Endodermal cell (in vitro differentiated cells): ENCODE measurements around the gene MOB1B. TPM values are rescaled to one million over a fixed set of nuclear protein-coding genes. Genes with fewer than 3 reads are reported as not detected.

Experiments used
- DNase-seq: peaks from one replicate; pipeline ENCODE4 v3.0.0-alpha.2; 2017
- H3K27ac ChIP-seq: 2 replicates; pipeline ENCODE4 v1.5.1; 2013; ENCODE audit warnings: mild to moderate bottlenecking, low read depth, low read length, moderate library complexity
- H3K27me3 ChIP-seq: 2 replicates; pipeline ENCODE4 v1.6.1; 2013; ENCODE audit warnings: mild to moderate bottlenecking, low read length, moderate library complexity; ENCODE audit not compliant: insufficient read depth, control insufficient read depth, poor library complexity, severe bottlenecking
- H3K36me3 ChIP-seq: 2 replicates; pipeline ENCODE4 v1.7.0; 2013; ENCODE audit warnings: mild to moderate bottlenecking, low read length, moderate library complexity; ENCODE audit not compliant: control insufficient read depth, insufficient read depth
- H3K4me1 ChIP-seq: one replicate; pipeline ENCODE4 v1.7.0; 2013; ENCODE audit warnings: low read length; ENCODE audit not compliant: control insufficient read depth, insufficient read depth
- H3K4me3 ChIP-seq: 2 replicates; pipeline ENCODE4 v1.5.1; 2013; ENCODE audit warnings: mild to moderate bottlenecking, low read length, moderate library complexity
- H3K9ac ChIP-seq: 2 replicates; pipeline ENCODE4 v1.6.1; 2013; ENCODE audit warnings: mild to moderate bottlenecking, low read length, moderate library complexity; ENCODE audit not compliant: poor library complexity, severe bottlenecking; ENCODE audit errors: extremely low read depth
- H3K9me3 ChIP-seq: 2 replicates; pipeline ENCODE4 v1.6.1; 2013; ENCODE audit warnings: mild to moderate bottlenecking, low read length, moderate library complexity; ENCODE audit not compliant: control insufficient read depth
- H3K27ac Mint-ChIP-seq: 2 replicates; pipeline ENCODE4 v1.8.0; 2020; ENCODE audit warnings: mixed read lengths
- H3K27me3 Mint-ChIP-seq: 2 replicates; pipeline ENCODE4 v1.8.0; 2021; ENCODE audit warnings: mild to moderate bottlenecking, mixed read lengths; ENCODE audit not compliant: insufficient read depth
- H3K36me3 Mint-ChIP-seq: 2 replicates; pipeline ENCODE4 v1.8.0; 2020; ENCODE audit warnings: low read depth, mixed read lengths
- H3K4me1 Mint-ChIP-seq: 2 replicates; pipeline ENCODE4 v1.8.0; 2020; ENCODE audit warnings: mixed read lengths
- H3K4me3 Mint-ChIP-seq: 2 replicates; pipeline ENCODE4 v1.8.0; 2020; ENCODE audit warnings: mild to moderate bottlenecking, moderate library complexity, mixed read lengths
- H3K9me3 Mint-ChIP-seq: 2 replicates; pipeline ENCODE4 v1.8.0; 2020; ENCODE audit warnings: mild to moderate bottlenecking, mixed read lengths
- WGBS, 2 experiments: methylation state at CpG; one replicate each; pipeline versions ENCODE4 v1.1.5 to v1.1.7; 2013; ENCODE audit warnings: missing lambda C conversion rate in 2 of 2, mixed read lengths in 1 of 2; ENCODE audit not compliant: insufficient coverage in 1 of 2, insufficient read length in 1 of 2; 5-methylcytosine and 5-hydroxymethylcytosine counted together
- total RNA-seq, 2 donors: library from RNA; stranded (reverse); fragmentation: NEBNext Ultra II Directional in 1 of 2; extraction: Animal tissue kit (Norgen Biotek cat#: 25700) in 1 of 2; gene quantifications; 2 replicates in 1 of 2; 3 replicates in 1 of 2; pipeline ENCODE4 v1.2.1, GENCODE V29; 2021
- TF ChIP-seq, protein P1 (sequence below): fragments of 200-600 bp; sonication (generic); conservative IDR thresholded peaks from 2 replicates; pipeline ENCODE4 v1.5.0; 2021; ENCODE audit warnings: antibody characterized with exemption, mild to moderate bottlenecking

Gene MOB1B
- total RNA-seq, 2 donors from 2014 or later = 28.7 to 30.5 TPM

DNA sequence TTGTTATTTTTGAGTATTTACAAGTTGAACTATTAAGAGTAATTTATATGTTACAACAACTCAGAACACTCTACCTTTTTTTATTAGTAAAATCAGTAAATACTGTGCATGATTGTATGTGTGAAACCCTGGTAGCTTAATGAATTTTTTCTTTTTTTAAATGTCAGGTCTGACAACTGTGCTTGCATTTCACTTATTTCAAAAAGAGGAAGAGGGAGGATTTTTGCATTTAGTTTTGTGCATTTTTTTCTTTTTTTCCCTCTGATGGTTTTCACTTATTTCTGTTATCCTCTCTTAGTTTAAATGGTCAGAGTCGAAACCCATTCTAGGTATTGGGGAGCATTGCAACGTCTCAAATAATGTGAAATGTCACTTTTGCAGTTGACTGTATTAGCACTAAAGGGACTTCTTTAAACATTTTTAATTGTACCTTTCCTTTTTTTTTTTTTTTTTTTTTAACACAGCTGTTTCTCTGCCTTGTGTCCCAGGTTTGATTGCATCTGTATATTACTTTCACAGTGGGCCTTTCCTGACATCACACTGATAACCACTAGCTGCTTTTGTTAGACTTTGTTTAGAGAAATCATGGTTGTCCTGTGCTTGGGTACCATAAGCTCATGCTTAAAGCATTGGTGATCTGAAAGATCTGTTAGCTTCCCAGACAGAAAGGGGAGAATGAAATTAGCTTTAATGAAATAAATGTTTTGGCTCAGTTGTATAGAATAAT, 28.5 kb downstream of the MOB1B start:
- Mint-ChIP-seq H3K4me3 (no peak overlapping the region), H3K9me3 (no peaks in the 10 kb centered on the region), H3K4me1 (peaks cover 22% of the 10 kb centered on the region), H3K27me3 (no peaks in the 10 kb centered on the region), H3K27ac (no peak overlapping the region), H3K36me3 (peaks cover 11% of the 10 kb centered on the region)
- no peak overlapping the region for H3K27ac ChIP-seq
- H3K4me1 ChIP-seq = no peaks in the 10 kb centered on the region
- peaks cover 14% of the 10 kb centered on the region for H3K36me3 ChIP-seq
- no peak for DNase-seq
- no peak overlapping the region for H3K4me3 ChIP-seq
- WGBS, 2 experiments = 89% methylated on average over 2 of the region's 2 CpGs; no CpG with 5 or more reads in 1 of the 2 experiments
- no peaks in the 10 kb centered on the region for H3K9me3 ChIP-seq
- H3K9ac ChIP-seq = no peak overlapping the region
- TF ChIP-seq, protein P1, sequence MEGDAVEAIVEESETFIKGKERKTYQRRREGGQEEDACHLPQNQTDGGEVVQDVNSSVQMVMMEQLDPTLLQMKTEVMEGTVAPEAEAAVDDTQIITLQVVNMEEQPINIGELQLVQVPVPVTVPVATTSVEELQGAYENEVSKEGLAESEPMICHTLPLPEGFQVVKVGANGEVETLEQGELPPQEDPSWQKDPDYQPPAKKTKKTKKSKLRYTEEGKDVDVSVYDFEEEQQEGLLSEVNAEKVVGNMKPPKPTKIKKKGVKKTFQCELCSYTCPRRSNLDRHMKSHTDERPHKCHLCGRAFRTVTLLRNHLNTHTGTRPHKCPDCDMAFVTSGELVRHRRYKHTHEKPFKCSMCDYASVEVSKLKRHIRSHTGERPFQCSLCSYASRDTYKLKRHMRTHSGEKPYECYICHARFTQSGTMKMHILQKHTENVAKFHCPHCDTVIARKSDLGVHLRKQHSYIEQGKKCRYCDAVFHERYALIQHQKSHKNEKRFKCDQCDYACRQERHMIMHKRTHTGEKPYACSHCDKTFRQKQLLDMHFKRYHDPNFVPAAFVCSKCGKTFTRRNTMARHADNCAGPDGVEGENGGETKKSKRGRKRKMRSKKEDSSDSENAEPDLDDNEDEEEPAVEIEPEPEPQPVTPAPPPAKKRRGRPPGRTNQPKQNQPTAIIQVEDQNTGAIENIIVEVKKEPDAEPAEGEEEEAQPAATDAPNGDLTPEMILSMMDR = no peak
- H3K27me3 ChIP-seq = no peaks in the 10 kb centered on the region

DNA sequence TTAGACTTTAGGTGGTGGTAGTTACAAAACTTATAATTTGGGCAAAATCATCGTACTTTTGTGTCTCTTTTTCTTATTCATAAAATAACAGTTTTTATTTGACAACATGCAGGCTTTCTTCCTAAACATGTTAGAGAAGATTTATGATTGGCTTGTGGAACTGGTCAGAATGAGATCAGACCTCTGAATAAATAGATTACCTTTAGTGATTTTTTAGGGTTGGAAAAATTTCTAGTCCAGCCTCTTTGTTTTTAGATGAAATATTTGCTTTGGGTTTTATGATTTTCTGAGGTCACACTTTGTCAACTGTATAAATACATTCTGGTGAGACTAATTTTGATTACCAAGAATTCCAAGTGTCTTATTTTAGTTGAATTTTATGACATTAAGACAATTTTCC, 29.2 kb downstream of the MOB1B start:
- Histone ChIP-seq H3K4me1 (no peaks in the 10 kb centered on the region), H3K27me3 (no peaks in the 10 kb centered on the region), H3K36me3 (peaks cover 14% of the 10 kb centered on the region), H3K27ac (no peak overlapping the region), H3K9me3 (no peaks in the 10 kb centered on the region), H3K4me3 (no peak overlapping the region), H3K9ac (no peak overlapping the region)
- no peak overlapping the region for H3K4me3 Mint-ChIP-seq
- H3K9me3 Mint-ChIP-seq = no peaks in the 10 kb centered on the region
- no peak overlapping the region for H3K27ac Mint-ChIP-seq
- DNase-seq = no peak
- H3K27me3 Mint-ChIP-seq = no peaks in the 10 kb centered on the region
- H3K4me1 Mint-ChIP-seq = peaks cover 19% of the 10 kb centered on the region
- H3K36me3 Mint-ChIP-seq = peaks cover 13% of the 10 kb centered on the region
- TF ChIP-seq, protein P1 = no peak
- WGBS, 2 experiments = 100% methylated on average over 1 of the region's 1 CpG; no CpG with 5 or more reads in 1 of the 2 experiments

DNA sequence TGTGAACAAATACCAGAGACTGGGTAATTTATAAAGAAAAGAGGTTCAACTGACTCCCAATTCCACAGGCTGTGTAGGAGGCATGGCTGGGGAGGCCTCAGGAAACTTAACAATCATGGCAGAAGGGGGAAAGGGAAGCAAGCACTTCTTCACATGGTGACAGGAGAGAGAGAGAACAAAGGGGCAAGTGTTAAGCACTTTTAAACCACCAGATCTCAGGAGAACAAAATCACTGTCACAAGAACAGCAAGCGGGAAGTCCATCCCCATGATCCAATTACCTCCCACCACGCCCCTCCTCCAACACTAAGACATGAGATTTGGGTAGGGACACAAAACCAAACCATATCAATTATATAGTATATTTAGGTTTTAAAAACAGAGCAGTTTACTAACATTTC, 30.8 kb downstream of the MOB1B start:
- no peaks in the 10 kb centered on the region for H3K9me3 Mint-ChIP-seq
- Histone ChIP-seq H3K4me3 (no peak overlapping the region), H3K27me3 (no peaks in the 10 kb centered on the region), H3K36me3 (peaks cover 14% of the 10 kb centered on the region), H3K9ac (no peak overlapping the region), H3K27ac (no peak overlapping the region), H3K4me1 (no peaks in the 10 kb centered on the region), H3K9me3 (no peaks in the 10 kb centered on the region)
- TF ChIP-seq, protein P1 = no peak
- WGBS, 2 experiments = 95% methylated on average over 2 of the region's 2 CpGs; no CpG with 5 or more reads in 1 of the 2 experiments
- no peak overlapping the region for H3K27ac Mint-ChIP-seq
- H3K4me3 Mint-ChIP-seq = no peak overlapping the region
- no peaks in the 10 kb centered on the region for H3K27me3 Mint-ChIP-seq
- peaks cover 12% of the 10 kb centered on the region for H3K4me1 Mint-ChIP-seq
- peaks cover 17% of the 10 kb centered on the region for H3K36me3 Mint-ChIP-seq
- no peak for DNase-seq
